Right cardiac atrium (tissue), 5 donors: ENCODE measurements around the gene PLEKHG4B. TPM values are rescaled to one million over a fixed set of nuclear protein-coding genes. Genes with fewer than 3 reads are reported as not detected.
"Not testable (repeated sequence)": the region's sequence is repeated elsewhere in the genome, so short reads cannot be mapped to it uniquely, and the experiment has no call there.

Source experiments
- ATAC-seq, 2 donors: fragments of 200-7000 bp; cut with Tn5 transposase; one replicate each; pipeline versions ENCODE4 v1.8.0 to v1.9.1; 2020; ENCODE audit warnings: moderate library complexity in 2 of 2, mild to moderate bottlenecking in 1 of 2
- DNase-seq, 3 donors: peaks; one replicate each; pipeline ENCODE4 v3.0.0-alpha.2; 2020
- H3K27ac ChIP-seq: one replicate; pipeline ENCODE4 v1.5.1; 2013; ENCODE audit warnings: mild to moderate bottlenecking, low read length, control low read depth, moderate library complexity
- H3K27me3 ChIP-seq: one replicate; pipeline ENCODE4 v1.6.1; 2013; ENCODE audit not compliant: control insufficient read depth, insufficient read depth
- H3K4me1 ChIP-seq: one replicate; pipeline ENCODE4 v1.6.1; 2013; ENCODE audit warnings: low read length; ENCODE audit not compliant: control insufficient read depth, insufficient read depth
- H3K4me3 ChIP-seq: one replicate; pipeline ENCODE4 v1.5.1; 2013; ENCODE audit warnings: low read length, control low read depth
- H3K9me3 ChIP-seq: one replicate; pipeline ENCODE4 v1.6.1; 2013; ENCODE audit warnings: low read length; ENCODE audit not compliant: control insufficient read depth
- WGBS: extraction: QIAGEN DNeasy Blood & Tissue Kit; methylation state at CpG from one replicate; pipeline ENCODE4 v1.1.7; 2013; 5-methylcytosine and 5-hydroxymethylcytosine counted together
- intact Hi-C, 4 donors: fragments of 100-400 bp; cut with DNase I; formaldehyde crosslinking; loops; one replicate each; pipeline versions ENCODE4 v1.11.0 to v1.14.0; 2022 to 2023
- long read RNA-seq, 4 donors: library from polyadenylated mRNA; unstranded; transcript quantifications; one replicate each; pipeline ENCODE4 v2.0.0, GENCODE V29; 2020 to 2021
- polyA plus RNA-seq: library from polyadenylated mRNA; stranded (reverse); fragments of 200-250 nt; gene quantifications from one replicate; pipeline ENCODE4 v1.2.3, GENCODE V29; 2013
- total RNA-seq, 4 donors: library from RNA; stranded (reverse); fragmentation: NEBNext Ultra II Directional; extraction: Animal tissue kit (Norgen Biotek cat#: 25700); gene quantifications; one replicate each; pipeline ENCODE4 v1.2.1, GENCODE V29; 2021
- donor health status: healthy with polysubstance abuse.
- donor health status: DM: no; HTN: yes; CAD: no.
- donor health status: DM: no; HTN: no; CAD: no.
- donor health status: DM: no; HTN: yes; CAD: no; lungs with severe emphysema.
- donor health status: DM: yes; HTN: yes; CAD: no.

Gene PLEKHG4B
- under 1 TPM in 1 of 4 donors, not detected in 3; 0.06 TPM for total RNA-seq
- polyA plus RNA-seq: under 0.01 TPM
- long read RNA-seq, donor 1: 0 reads
- long read RNA-seq, donor 2: 0 reads
- long read RNA-seq, donor 3: 0 reads
- long read RNA-seq, donor 4: 0 reads

DNA sequence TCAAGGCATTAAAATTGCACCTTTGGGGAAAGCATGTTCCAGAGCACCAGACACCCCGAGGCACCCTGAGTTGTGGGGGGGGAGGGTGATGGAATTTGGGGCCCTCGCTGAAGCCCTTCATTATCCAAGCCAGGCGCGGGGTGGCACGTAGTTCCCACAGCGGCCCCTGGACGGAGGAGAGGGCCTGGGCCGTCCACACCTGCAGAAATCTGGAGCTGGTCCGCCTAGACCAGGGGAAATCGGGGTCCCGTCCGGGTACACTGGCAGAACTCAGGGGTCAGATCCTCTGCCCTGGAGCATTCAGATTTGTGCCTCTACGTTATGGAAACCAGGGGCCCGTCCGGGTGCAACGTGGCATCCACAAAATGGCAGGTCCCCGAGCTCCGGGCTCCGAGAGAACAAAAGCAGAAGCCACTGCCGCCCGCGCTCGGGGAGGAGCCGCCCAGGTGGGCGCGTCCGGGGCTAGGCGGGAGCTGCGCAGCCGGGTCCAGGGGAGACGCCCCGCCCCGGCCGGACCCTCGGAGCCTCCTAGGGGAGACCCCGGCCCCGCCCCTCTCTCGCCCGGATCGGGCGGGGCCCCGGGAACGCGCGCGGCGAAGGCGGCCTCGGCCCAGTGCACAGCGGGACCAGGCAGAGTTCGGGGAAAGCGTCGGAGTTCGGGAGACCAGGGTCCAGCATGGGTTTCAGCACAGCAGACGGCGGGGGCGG is at the start of gene PLEKHG4B:
TSS of gene PLEKHG4B (plus strand) at position 613 of the 708 bp plus-strand sequence. CDS start at position 677, 64 bp downstream.
- WGBS: 9% methylated on average over 57 of the region's 57 CpGs
- intact Hi-C loops: no loop called here
- H3K4me3 ChIP-seq: peak within 1 kb of the TSS; percentile 69
- H3K27me3 ChIP-seq: no peaks in the 10 kb centered on the region
- peak in 1 of 3 donors; percentile 61 for DNase-seq
- no peaks in the 10 kb centered on the region for H3K4me1 ChIP-seq
- no peak within 1 kb of the TSS for H3K27ac ChIP-seq
- H3K9me3 ChIP-seq: no peaks in the 10 kb centered on the region
- ATAC-seq: peak; percentile 20 to 53

DNA sequence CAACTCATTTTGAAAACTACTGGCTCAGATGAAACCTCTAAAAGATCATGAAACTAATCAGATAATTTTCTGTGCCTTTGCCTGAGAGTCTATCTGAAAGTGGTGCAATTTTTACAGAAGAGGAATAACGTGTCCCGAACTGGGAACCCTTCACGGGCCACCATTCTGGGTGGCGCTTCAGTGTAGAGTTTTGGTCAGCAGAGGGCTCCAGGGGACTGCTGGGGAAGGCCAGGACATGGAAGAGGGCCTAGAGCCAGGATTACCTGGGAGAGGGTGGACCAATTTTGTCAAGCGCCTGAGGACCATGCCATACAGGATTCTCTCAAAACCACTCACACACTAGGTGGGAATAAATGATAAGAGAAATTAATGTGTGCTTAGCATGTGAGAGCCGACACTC is 49.7 kb upstream of the PLEKHG4B start:
- peak; percentile 29 to 41 for ATAC-seq
- WGBS: 26% methylated on average over 6 of the region's 6 CpGs
- H3K4me3 ChIP-seq: no peak overlapping the region
- no peaks in the 10 kb centered on the region for H3K4me1 ChIP-seq
- no peak overlapping the region for H3K27ac ChIP-seq
- DNase-seq: no peak
- H3K9me3 ChIP-seq: peaks cover 2% of the 10 kb centered on the region
- peaks cover 3% of the 10 kb centered on the region for H3K27me3 ChIP-seq
- intact Hi-C loops: no loop called here

GRCh38 chr5:48192-48591 is 43.8 kb upstream of the PLEKHG4B start:
- intact Hi-C loops: no loop called here

DNA sequence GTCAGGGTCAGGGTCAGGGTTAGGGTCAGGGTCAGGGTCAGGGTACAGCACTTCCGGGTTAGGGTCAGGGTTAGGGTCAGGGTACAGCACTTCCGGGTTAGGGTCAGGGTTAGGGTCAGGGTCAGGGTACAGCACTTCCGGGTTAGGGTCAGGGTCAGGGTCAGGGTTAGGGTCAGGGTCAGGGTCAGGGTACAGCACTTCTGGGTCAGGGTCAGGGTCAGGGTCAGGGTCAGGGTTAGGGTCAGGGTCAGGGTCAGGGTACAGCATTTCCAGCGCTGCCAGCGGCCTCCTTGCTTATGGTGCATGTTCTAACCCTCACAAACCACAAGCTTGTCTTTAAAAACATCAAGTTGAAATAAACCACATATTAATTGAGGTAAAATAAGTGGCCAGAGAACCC is 42.4 kb upstream of the PLEKHG4B start:
- DNase-seq, H3K4me3 ChIP-seq, H3K27ac ChIP-seq, H3K4me1 ChIP-seq, H3K9me3 ChIP-seq, intact Hi-C loops, H3K27me3 ChIP-seq, ATAC-seq: not testable (repeated sequence)
- 90% methylated on average over 5 of the region's 5 CpGs for WGBS

More at GRCh38 chr5:48192-48591, 43.8 kb upstream of the PLEKHG4B start:
- WGBS: 62% methylated on average over 2 of the region's 2 CpGs
- H3K4me1 ChIP-seq: no peaks in the 10 kb centered on the region
- H3K27ac ChIP-seq: no peak overlapping the region
- no peak for DNase-seq
- no peak overlapping the region for H3K4me3 ChIP-seq
- ATAC-seq: no peak
- H3K9me3 ChIP-seq: no peaks in the 10 kb centered on the region
- H3K27me3 ChIP-seq: no peaks in the 10 kb centered on the region

DNA sequence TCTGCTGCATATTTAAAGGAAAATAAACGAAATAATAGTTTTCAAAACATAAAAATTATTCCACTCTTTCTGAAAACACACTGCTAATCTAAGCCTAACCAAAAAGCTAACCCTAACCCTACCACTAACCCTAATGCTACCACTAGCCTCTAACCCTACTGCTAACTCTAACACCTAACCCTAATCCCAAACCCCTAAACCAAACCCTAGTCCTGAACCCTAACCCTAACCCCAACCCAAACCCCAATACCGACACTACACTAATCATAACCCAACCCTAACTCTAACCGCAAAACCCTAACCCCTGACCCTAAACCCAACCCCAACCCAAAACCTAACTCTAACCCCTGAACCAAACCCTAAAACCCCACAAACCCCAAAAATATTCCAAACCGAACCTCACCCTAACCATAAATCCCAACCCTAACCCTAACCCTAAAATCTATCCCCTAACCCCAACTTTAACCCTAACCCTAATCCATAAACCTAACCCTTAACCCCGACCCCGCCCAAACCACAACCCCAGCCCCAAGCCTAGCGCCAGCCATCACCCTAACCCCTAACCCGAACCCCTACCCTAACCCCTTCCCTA is 41.9 kb upstream of the PLEKHG4B start:
- H3K4me3 ChIP-seq: no peak overlapping the region
- ATAC-seq: no peak
- H3K4me1 ChIP-seq: no peaks in the 10 kb centered on the region
- no peaks in the 10 kb centered on the region for H3K9me3 ChIP-seq
- H3K27me3 ChIP-seq: no peaks in the 10 kb centered on the region
- intact Hi-C loops: no loop called here
- 91% methylated on average over 8 of the region's 8 CpGs for WGBS
- no peak overlapping the region for H3K27ac ChIP-seq
- no peak for DNase-seq

- DNase-seq: peak in 1 of 3 donors; percentile 62
- Histone ChIP-seq H3K4me3 (no peak overlapping the region), H3K4me1 (no peaks in the 10 kb centered on the region), H3K9me3 (no peaks in the 10 kb centered on the region), H3K27me3 (no peaks in the 10 kb centered on the region), H3K27ac (no peak overlapping the region)
- no peak for ATAC-seq
- WGBS: 78% methylated on average over 60 of the region's 60 CpGs
- intact Hi-C loops: no loop called here
Observed at GRCh38 chr5:50724-51499, 41.1 kb upstream of the PLEKHG4B start.

- intact Hi-C loops: no loop called here
- Histone ChIP-seq H3K9me3 (peaks cover 1% of the 10 kb centered on the region), H3K27me3 (no peaks in the 10 kb centered on the region), H3K4me1 (no peaks in the 10 kb centered on the region), H3K4me3 (no peak overlapping the region), H3K27ac (no peak overlapping the region)
- 83% methylated on average over 24 of the region's 24 CpGs for WGBS
- DNase-seq (no peak), ATAC-seq (no peak)
Observed at GRCh38 chr5:51500-51823, 40.5 kb upstream of the PLEKHG4B start.

DNA sequence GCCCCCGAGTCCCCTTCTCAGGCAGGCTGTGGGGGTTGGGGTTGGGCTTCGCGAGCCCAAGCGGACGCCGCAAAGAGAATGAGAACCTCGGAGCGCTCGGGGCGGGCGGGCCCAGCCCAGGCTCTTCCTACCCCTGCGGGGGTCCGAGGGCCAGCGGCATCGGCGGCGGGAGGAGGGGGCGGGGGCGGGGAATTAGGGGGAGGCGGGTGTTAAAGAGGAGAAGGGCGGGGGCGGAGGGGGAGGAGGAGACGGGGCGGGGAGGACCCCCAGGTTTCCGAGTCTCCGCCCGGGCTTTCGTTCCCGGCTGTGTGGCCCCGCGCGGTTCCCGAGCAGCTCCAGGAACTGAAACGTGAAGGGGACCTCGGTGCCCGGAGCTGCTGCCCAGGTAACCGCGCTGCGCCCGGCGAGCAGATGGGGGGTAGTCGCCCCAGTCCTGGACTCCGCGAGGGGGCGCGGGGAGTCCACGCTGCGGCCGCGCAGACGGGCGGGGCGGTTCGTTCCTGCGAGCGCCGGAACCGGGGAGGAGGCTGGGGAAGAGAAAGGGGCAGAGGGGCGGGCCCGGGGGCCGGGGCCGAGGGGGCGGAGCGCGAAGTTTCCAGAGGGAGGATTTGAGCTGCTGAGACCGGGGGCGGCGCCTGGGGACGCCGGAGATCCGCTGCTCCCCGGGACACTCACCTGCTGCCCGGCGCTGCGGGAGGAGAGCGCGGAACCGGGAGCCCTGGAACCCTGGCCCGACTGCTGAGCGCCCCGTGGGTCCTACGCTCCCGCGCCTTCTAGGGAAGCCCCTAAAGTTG is 38.4 kb upstream of the PLEKHG4B start:
- H3K27ac ChIP-seq: no peak overlapping the region
- peaks cover 4% of the 10 kb centered on the region for H3K9me3 ChIP-seq
- no peaks in the 10 kb centered on the region for H3K27me3 ChIP-seq
- no peaks in the 10 kb centered on the region for H3K4me1 ChIP-seq
- 1% methylated on average over 81 of the region's 84 CpGs for WGBS
- H3K4me3 ChIP-seq: peak overlapping the region; percentile 72
- intact Hi-C loops: no loop called here
- DNase-seq: peak; percentile 37 to 71 (median 70)
- ATAC-seq: peak; percentile 77 to 84

DNA sequence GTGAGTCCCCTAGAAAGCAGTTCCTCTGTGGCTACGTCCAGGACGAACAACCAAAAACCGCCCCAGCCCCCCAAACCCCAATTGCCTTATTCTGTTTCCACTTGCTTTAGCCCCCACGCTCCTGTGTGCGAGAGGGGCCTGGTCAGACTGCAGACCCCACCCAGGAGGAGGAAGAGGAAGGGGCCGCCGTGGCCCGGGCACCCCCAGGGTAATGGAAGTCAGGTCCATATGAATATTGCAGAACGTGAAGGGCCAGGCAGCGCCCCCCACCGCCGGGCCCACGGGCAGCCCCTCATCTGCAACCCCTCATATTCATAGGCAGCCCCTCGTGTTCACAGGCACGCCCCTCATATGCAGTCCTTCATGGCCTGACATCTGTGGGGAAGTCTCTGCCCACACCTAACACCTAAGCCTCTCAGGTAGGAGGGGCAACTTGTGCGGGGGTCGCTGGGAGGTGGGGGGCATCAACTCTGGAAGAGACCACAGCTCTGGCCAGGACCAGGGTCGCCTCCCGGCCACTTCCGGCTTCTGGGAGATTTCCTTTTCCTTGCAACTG is 37.7 kb upstream of the PLEKHG4B start:
- ATAC-seq: no peak

DNA sequence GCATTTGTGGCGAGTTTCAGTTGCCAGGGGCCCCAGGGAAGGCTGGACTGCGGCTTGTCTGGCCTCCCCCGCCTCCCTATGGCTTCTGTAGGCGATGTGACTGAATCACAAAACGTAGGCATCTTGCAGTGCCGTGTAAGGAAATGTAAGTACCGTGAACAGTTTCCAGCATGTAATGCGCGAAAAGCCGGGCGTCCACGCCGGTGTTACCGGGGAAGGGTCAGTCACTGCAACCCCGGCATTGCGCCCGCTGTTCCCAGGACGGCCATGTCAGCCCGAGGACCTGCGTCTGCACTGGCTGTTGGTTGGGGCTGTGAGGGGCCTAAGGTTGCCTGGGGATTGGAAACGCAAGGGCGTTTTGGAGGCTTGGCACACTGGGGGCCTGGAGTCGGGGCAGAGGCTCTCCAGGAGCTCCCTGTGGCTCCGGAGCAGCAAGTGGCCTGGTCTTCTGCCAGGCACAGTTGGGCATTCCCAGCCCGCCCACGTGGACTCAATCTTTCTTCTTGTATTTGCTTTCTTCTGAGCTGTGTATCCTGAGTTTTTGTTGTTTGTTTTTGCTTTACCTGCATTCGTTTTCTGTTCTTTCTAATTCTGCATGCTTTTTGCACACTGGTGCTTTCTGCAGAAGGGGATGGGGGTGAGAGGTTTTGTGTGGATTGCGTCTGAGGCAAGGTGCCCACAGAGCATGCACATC is 36.9 kb upstream of the PLEKHG4B start:
- H3K27ac ChIP-seq: no peak overlapping the region
- ATAC-seq (no peak), DNase-seq (no peak)
- no peaks in the 10 kb centered on the region for H3K27me3 ChIP-seq
- 88% methylated on average over 28 of the region's 28 CpGs for WGBS
- intact Hi-C loops: no loop called here
- H3K9me3 ChIP-seq: peaks cover 4% of the 10 kb centered on the region
- H3K4me3 ChIP-seq: no peak overlapping the region
- H3K4me1 ChIP-seq: no peaks in the 10 kb centered on the region

More for the DNA sequence above, 37.7 kb upstream of the PLEKHG4B start:
- 19% methylated on average over 20 of the region's 20 CpGs for WGBS
- intact Hi-C loops: no loop called here
- Histone ChIP-seq H3K27ac (no peak overlapping the region), H3K9me3 (peaks cover 4% of the 10 kb centered on the region), H3K4me3 (peak overlapping the region; percentile 72), H3K27me3 (no peaks in the 10 kb centered on the region), H3K4me1 (no peaks in the 10 kb centered on the region)
- DNase-seq: no peak
